ENCODE data around the gene PCID2.

PCID2 gene

DNA sequence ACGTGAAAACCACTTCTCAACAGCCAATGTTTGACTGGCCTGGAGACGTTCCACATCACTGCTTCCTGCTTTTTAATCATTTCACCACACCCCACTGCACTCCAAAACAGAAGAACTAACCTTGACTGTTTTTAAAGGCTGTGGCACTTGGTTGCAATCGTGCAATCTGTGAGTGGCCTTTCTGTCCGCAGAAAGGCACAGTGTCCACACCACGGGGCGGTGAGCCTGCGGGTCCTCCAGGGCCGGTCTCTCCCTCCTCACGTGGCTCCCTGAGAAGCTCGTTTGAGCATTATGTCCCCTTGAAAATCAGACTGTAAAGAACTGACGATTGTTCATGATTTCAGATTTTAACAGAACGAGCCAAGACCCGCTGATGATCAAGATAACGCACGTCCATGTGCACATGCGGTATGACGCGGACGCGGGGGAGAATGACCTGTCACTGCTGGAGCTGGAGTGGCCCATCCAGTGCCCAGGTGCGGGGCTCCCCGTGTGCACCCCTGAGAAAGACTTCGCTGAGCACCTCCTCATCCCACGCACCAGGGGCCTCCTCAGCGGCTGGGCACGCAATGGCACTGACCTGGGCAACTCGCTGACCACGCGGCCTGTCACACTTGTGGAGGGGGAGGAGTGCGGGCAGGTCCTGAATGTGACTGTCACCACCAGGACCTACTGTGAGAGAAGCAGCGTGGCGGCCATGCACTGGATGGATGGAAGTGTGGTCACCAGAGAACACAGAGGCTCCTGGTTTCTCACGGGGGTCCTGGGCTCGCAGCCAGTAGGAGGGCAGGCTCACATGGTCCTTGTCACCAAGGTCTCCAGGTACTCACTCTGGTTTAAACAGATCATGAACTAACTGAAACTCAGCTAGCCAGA lies 37.0 kb downstream of the PCID2 start:
- TF ChIP-seq, protein P1, sequence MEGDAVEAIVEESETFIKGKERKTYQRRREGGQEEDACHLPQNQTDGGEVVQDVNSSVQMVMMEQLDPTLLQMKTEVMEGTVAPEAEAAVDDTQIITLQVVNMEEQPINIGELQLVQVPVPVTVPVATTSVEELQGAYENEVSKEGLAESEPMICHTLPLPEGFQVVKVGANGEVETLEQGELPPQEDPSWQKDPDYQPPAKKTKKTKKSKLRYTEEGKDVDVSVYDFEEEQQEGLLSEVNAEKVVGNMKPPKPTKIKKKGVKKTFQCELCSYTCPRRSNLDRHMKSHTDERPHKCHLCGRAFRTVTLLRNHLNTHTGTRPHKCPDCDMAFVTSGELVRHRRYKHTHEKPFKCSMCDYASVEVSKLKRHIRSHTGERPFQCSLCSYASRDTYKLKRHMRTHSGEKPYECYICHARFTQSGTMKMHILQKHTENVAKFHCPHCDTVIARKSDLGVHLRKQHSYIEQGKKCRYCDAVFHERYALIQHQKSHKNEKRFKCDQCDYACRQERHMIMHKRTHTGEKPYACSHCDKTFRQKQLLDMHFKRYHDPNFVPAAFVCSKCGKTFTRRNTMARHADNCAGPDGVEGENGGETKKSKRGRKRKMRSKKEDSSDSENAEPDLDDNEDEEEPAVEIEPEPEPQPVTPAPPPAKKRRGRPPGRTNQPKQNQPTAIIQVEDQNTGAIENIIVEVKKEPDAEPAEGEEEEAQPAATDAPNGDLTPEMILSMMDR (IDR thresholded peaks at IDR 0.05; ENCODE audit: borderline replicate concordance, insufficient read depth, low read depth, low read length) = no peak
- no peak overlapping the region for H3K4me3 ChIP-seq (ENCODE audit: low read depth, low read length)

DNA sequence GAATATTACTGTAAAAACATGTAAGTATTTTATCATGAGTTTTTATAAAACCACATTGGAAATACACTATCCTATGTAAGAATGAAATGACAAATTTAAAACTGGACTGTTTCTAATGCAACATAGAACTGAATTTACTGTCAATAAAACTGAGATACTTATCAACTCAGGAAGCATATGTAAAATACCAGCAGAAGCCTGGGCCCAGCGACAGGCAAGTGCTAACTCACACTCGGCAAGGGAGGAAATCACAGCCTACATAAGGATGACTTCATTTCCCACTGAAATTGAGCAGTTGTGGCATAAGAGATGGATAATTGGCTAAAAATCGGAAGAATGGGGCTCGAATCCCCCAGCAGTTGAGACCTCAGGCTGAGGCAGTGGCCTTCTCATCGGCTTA lies 38.0 kb downstream of the PCID2 start:
- H3K4me3 ChIP-seq (ENCODE audit: low read depth, low read length) = no peak overlapping the region
- TF ChIP-seq, protein P1 (IDR thresholded peaks at IDR 0.05; ENCODE audit: borderline replicate concordance, insufficient read depth, low read depth, low read length) = no peak

DNA sequence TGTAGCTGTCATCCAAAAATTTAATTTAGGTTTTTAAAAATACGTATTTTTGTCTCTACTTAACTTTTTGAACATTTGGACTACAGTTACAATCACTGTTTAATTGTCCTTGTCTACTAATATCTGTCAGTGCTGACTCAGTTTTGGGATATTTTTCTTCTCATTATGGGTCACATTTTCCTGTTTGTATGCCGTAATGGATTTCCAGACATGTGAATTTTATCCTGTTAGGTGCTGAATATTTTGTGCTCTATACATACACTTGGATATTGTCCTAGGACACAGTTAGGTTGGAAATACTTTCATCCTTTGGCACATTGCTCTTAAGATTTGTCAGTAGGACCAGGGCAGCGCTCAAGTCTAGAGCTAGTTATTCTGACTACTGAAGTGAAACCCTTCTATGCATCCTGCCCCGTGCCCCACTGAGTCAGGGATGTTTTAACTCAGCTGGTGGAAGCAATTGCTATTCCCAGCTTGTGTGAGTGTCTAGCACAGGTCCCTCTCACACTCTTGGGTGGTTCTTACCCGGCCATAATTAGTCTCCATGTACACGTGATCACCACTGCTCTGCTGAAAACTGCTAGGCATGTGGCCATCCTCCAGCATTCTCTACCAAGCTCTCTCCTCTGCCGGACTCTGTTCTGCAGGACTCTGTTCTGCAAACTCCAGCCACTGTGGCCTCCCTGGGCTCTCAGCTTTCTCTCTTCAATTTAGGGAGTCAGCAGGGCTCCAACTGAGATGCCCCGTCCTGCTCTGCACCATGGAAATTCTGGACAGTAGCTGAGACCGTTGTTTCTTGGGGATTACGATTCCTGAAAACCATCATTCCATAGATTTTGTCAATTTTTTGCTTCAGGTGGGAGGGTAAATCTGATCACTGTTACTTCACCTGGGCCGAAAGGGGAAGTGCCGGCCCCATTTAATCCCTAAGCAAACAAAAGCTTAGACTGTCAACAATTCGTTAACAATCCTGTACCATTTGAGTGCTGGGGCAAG lies 38.9 kb downstream of the PCID2 start:
- H3K4me3 ChIP-seq (ENCODE audit: low read depth, low read length) = no peak overlapping the region
- TF ChIP-seq, protein P1 (IDR thresholded peaks at IDR 0.05; ENCODE audit: borderline replicate concordance, insufficient read depth, low read depth, low read length) = no peak

DNA sequence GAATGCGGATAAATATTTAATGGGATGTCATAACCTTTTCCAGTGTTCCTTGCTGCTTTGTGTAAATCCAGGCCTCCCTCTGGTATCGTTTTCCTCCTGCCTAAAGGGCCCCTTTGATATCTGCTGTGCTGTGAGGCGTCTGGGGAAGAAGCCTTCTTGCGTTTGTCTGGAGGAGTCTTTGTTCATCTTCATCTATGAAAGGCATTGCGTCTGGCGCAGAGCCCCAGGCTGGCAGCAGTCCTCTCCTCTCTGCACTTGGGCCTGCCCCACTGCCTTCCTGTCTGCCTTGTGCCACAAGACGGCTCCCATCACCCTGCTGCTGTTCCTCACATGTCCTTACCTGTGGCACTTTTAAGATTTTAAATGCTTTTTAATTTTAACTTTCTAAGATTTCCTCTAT lies 40.3 kb downstream of the PCID2 start:
- no peak overlapping the region for H3K4me3 ChIP-seq (ENCODE audit: low read depth, low read length)
- TF ChIP-seq, protein P1 (IDR thresholded peaks at IDR 0.05; ENCODE audit: borderline replicate concordance, insufficient read depth, low read depth, low read length) = no peak

DNA sequence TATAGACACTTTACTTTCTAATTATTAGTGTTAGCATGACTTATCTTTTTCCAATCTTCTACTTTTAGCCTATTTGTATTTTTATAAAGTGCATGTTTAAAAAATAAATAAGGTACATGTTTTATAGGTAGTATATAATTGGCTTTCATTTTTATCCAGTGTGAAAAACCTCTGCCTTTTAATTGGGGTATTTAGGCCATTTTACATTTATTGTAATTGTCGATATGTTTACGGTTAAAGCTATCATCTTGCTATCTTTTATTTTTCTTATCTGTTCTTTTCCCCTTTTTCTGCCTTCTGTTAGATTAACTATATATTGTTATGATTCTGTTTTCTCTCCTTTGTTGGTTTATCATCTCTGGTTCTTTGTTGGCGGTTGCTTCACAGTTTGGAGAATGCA lies 40.9 kb downstream of the PCID2 start:
- no peak overlapping the region for H3K4me3 ChIP-seq (ENCODE audit: low read depth, low read length)
- TF ChIP-seq, protein P1 (IDR thresholded peaks at IDR 0.05; ENCODE audit: borderline replicate concordance, insufficient read depth, low read depth, low read length) = no peak

DNA sequence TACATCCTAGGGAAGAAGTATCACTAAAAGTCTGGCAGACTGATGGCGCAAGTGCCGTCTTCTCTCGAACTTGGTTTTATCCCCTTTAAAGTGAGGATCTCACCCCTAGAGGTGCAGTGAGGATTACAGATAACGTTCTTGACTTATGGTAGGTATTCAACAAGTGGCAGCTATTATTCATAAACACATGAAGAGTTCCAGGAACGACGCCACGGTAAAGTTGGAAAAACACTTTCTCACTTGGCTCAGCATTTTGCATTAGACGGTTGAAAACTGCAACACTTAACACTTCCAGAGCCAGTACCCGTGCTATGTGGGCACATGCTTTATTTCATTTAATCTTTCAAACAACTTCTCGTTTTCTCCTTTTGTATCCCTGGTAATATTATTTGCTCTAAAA lies 41.3 kb downstream of the PCID2 start:
- TF ChIP-seq, protein P1 (IDR thresholded peaks at IDR 0.05; ENCODE audit: borderline replicate concordance, insufficient read depth, low read depth, low read length) = no peak
- H3K4me3 ChIP-seq (ENCODE audit: low read depth, low read length) = no peak overlapping the region

All from GM12875 (cell line).